Astrocyte of the spinal cord (primary cell): Measurements from ENCODE around the gene ALB.

Experiments used
- DNase-seq: peaks from one replicate; pipeline ENCODE4 v3.0.0; 2011; ENCODE audit warnings: low read depth, low spot score
- H3K4me3 ChIP-seq: 2 replicates; pipeline ENCODE4 v1.5.1; 2011; ENCODE audit warnings: low read depth, mild to moderate bottlenecking, low read length, moderate library complexity
- in situ Hi-C: cut with HindIII; loops from 2 replicates; pipeline ENCODE4 v1.10.0; 2017; ENCODE audit warnings: low sequenced_read_pairs
- TF ChIP-seq, protein P1 (sequence below): IDR thresholded peaks from 2 replicates; pipeline ENCODE4 v1.5.1; 2012; ENCODE audit warnings: low read depth, mild to moderate bottlenecking, low read length, inconsistent platforms

ALB gene

DNA sequence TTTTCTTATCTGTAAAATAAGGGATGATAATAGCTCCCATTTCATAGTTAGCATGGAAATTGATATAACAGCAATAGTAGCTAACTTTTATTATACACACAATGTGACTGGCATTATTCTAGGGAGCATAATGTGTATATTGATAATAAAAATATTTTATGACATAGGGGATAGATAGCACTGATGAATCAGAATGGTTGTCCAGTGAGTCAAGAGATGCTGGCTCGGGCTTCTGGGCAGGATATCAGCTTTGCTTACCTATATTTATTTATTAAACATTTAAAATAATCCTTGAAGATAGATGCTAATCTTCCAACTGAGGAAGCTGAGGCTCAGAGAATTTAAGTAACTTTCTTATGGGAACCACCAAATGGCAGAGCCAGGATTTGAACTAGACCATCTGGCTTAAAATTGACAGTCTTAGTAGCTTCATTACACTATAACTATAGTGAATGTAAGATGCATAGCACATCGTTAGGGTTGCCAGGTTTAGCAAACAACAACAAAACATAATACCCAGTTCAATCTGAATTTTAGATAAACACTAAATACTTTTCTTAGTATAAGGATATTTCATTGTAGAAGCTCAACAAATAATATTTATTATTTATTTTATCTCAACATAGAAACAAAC is 34.6 kb downstream of the ALB start:
- no peak overlapping the region for H3K4me3 ChIP-seq
- DNase-seq: no peak
- in situ Hi-C loops: no loop called here
- TF ChIP-seq, protein P1, sequence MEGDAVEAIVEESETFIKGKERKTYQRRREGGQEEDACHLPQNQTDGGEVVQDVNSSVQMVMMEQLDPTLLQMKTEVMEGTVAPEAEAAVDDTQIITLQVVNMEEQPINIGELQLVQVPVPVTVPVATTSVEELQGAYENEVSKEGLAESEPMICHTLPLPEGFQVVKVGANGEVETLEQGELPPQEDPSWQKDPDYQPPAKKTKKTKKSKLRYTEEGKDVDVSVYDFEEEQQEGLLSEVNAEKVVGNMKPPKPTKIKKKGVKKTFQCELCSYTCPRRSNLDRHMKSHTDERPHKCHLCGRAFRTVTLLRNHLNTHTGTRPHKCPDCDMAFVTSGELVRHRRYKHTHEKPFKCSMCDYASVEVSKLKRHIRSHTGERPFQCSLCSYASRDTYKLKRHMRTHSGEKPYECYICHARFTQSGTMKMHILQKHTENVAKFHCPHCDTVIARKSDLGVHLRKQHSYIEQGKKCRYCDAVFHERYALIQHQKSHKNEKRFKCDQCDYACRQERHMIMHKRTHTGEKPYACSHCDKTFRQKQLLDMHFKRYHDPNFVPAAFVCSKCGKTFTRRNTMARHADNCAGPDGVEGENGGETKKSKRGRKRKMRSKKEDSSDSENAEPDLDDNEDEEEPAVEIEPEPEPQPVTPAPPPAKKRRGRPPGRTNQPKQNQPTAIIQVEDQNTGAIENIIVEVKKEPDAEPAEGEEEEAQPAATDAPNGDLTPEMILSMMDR: no peak

DNA sequence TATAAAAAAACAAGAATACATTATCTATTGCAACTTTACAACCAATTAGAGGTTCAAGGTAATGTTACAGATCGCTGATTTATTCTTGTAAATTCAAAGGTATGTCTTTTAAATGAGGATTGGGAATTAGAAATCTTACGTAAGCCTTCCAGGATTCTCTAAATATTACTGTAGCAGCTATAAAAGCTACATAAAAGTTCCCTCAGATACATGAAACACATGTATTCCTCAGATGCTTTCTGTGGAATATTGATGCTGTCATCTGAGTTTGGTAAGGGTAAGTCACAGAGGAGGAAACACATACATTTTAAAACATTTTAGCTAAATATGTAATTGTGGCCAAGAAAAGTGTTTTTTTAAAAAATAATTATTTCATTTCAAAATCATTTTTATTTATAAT is 35.4 kb downstream of the ALB start:
- in situ Hi-C loops: no loop called here
- no peak for DNase-seq
- TF ChIP-seq, protein P1: no peak
- H3K4me3 ChIP-seq: no peak overlapping the region

DNA sequence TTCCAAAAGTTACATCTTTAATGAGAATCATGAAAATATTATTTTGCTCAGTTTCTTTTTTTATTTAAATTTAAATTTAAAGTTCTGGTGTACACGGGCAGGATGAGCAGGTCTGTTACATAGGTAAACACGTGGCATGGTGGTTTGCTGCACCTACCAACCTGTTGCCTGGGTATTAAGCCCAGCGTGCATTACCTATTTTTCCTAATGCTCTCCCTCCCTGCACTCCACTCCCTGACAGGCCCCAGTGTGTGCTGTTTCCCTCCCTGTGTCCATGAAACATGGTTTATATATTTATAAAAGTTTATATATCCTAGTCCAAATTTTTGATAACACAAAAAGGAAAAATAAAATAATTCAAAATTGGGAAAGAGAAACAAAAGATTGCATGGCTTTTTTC is 35.9 kb downstream of the ALB start:
- in situ Hi-C loops: no loop called here
- TF ChIP-seq, protein P1: no peak
- no peak for DNase-seq
- no peak overlapping the region for H3K4me3 ChIP-seq

DNA sequence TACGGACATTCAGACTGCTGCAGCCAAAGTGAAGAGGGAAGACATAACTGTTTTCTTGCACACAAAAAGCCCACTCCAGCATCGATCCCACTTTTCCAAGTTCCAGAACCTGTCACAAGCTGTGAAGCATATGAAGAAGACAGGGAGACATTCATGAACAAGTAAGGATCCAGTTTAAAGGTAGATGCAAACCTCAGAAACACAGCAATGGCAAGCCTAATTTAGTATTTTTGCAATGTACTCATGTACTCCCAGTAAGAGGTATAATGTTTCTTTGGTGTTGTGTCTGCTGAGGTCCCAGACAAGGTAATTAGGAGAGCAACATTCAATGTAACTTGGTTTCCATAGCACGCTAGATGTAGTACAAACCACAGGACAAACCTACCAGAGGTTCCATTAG is 36.6 kb downstream of the ALB start:
- no peak overlapping the region for H3K4me3 ChIP-seq
- DNase-seq: no peak
- in situ Hi-C loops: no loop called here
- TF ChIP-seq, protein P1: no peak

DNA sequence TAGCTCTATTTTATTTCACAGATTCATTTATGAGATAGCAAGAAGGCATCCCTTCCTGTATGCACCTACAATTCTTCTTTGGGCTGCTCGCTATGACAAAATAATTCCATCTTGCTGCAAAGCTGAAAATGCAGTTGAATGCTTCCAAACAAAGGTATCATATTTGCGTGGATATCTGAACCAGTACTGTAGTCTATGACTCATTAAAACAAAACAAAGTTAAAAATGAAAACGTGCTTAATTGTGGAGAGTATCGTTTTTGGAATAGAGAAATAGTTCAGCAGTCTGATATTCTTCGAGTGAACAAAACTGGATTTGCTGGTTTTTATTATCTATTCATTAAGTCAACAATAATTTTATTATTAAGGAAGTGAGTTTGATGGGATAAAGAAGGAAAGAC is 38.2 kb downstream of the ALB start:
- in situ Hi-C loops: no loop called here
- TF ChIP-seq, protein P1: no peak
- DNase-seq: no peak
- H3K4me3 ChIP-seq: no peak overlapping the region

DNA sequence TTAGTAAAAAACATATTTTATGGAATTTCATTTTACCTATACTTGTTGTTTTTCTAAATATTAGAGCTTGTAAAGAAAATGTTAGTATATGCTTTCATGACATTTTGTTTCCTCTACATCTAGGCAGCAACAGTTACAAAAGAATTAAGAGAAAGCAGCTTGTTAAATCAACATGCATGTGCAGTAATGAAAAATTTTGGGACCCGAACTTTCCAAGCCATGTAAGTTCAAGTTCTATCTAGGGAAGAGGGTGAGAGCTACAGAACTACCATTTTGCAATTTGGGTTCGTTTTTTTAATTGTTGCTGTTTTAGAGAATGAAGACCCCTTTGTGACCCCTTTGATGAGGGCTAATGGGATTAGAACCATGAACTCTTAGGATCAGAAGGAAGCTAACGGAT is 39.1 kb downstream of the ALB start:
- no peak overlapping the region for H3K4me3 ChIP-seq
- TF ChIP-seq, protein P1: no peak
- in situ Hi-C loops: no loop called here
- DNase-seq: no peak
